GM12875 (cell line): ENCODE measurements around the gene AK8.

Source experiments
- H3K4me3 ChIP-seq: one replicate; pipeline ENCODE4 v1.5.1; 2011; ENCODE audit warnings: low read depth, low read length, control low read depth
- TF ChIP-seq, protein P1 (sequence below): IDR thresholded peaks from 2 replicates; pipeline ENCODE4 v1.5.1; 2011; ENCODE audit warnings: low read depth, mild to moderate bottlenecking, control low read depth, inconsistent platforms, low read length, moderate library complexity, borderline replicate concordance; ENCODE audit not compliant: insufficient read depth

Gene AK8

DNA sequence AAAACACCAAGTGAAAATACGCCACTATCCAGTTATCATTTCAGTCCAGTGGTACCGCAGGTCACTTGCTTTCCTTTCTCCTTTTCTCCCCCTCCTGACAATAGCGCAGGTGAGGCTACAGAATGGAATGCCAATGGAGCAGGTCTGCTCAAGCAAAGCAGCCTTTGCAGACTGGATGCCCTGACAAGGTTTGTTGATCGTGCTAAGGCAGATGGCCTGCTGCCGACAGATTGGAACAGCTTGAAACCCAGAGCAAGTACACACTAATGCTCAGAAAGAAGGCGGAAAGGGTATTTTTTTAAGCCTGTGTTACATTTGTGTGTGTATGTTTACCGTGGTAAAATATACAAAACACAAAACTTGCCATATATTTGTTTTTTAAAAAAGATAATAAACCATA lies 20.0 kb upstream of the AK8 start:
- no peak overlapping the region for H3K4me3 ChIP-seq
- TF ChIP-seq, protein P1, sequence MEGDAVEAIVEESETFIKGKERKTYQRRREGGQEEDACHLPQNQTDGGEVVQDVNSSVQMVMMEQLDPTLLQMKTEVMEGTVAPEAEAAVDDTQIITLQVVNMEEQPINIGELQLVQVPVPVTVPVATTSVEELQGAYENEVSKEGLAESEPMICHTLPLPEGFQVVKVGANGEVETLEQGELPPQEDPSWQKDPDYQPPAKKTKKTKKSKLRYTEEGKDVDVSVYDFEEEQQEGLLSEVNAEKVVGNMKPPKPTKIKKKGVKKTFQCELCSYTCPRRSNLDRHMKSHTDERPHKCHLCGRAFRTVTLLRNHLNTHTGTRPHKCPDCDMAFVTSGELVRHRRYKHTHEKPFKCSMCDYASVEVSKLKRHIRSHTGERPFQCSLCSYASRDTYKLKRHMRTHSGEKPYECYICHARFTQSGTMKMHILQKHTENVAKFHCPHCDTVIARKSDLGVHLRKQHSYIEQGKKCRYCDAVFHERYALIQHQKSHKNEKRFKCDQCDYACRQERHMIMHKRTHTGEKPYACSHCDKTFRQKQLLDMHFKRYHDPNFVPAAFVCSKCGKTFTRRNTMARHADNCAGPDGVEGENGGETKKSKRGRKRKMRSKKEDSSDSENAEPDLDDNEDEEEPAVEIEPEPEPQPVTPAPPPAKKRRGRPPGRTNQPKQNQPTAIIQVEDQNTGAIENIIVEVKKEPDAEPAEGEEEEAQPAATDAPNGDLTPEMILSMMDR = no peak

DNA sequence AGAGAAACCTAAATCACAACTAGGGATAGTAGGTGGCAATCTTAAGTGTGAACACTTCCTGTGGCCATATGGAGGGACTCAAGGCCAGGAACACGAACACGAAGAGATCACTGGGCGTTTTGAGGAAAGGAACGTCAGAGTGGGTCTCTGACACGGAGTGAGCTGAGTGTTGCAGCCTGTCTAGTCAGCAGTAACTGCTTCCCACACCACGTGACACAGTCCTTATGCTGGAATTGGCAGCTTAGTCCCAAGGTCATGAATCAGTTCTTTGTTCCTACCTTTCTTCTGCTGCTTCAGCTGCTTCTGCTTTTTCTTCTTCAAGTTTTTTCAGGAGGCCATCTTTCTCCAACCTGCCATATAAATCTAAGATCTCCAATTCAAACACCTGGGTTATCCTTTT lies 18.8 kb upstream of the AK8 start:
- TF ChIP-seq, protein P1 = no peak
- no peak overlapping the region for H3K4me3 ChIP-seq

DNA sequence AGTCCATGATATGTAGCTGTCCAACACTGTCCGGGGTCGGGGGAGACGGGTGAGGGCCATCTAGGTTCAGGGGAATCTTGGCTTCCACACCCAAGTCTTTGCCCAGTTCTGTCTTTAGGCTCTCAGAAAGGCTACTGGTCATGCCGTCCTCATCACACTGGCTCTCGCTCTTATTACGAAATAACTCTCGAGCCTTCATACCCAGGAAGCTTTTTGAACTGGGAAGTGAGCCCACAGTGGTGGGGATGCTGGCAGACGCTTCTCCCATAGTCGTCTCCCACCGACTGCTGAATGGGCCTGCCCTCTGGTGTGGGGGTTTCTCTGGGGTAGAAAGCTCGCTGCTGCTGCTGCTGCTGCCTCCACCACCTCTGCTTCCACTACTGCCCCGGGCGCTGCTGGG lies 18.2 kb upstream of the AK8 start:
- TF ChIP-seq, protein P1 = no peak
- H3K4me3 ChIP-seq = no peak overlapping the region

DNA sequence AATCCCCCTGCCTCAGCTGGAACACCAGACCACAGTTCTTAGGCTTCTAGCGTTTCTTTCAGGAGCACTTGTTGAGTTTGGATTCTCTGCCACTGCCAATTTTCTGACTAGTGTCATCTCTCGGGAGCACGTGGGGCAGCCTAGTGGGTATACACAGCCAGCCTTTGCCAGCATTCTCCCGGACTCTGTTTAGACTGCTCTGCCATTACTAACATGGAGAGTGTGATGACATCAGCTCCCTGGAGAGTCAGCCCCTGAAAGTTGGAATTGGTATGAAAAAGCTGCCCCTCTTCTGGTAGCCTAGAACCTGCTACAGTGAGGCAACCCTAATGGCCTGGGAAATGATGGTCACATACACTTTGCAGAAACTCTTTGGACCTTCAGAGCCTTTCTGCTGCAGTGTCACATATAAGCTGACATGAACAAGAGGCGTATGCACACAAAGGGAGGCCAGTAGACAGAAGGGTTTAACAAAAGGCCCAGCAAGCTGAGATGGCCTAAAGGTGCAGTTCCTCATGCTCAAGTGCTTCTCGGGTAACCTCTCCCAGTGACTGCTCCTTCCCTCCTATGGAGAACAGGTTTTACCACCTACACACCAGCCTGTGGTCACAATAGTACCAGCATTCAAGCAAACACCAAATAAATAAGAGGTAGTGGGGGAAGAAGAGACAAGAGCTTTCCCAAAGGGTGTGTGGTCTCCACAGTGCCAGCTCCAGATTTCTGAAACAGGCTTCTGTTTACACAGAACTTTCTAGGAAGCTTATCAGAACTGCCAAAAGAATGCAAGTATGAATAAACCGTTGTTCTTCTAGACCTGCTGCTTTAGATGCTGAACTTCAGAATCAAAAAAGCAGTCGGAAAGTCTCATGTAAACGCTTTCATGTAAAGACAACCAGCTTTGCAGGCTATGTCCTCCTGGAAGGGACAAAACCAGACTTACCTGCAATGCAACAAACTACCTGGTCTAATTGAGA lies 17.1 kb upstream of the AK8 start:
- TF ChIP-seq, protein P1 = no peak
- H3K4me3 ChIP-seq = no peak overlapping the region

DNA sequence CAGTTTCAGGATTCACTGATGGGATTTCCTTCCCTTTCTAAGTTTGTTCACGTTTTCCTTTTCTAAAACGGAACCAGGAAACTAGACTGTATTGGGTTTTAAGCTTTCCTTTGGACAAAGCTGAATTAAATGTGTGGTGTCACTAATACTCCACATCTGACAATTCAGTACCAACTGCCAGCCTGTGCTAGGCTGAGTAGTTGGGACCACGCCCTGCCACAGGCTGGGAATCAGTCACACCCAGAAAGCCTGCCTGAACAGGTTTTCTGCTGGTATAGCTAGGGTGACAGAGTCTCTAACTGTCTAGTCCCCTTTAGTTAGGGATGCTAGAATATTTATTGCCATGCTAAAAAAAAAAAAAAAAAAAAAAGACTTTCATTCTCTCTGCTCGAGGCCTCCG lies 16.3 kb upstream of the AK8 start:
- TF ChIP-seq, protein P1 = no peak
- no peak overlapping the region for H3K4me3 ChIP-seq

DNA sequence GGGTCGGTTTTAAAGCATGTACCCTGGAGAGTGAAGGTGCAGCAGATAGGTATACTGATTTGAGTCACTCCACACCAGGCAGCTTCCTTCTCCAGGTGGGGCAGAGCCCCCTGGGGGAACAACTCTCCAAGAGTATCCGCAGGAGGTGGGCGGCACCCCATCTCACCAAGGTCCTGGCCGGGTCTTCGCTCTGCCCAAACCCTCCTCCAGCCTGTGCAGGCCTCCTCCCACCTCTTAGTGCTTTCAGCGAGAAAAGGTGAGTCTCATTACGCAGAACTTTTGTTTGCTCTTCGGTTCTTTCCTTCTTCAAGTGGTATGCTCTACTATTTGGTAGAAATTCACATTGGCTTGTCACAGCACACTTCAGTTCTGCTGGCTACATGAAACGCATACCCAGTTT lies 14.3 kb upstream of the AK8 start:
- TF ChIP-seq, protein P1 = no peak
- H3K4me3 ChIP-seq = no peak overlapping the region

DNA sequence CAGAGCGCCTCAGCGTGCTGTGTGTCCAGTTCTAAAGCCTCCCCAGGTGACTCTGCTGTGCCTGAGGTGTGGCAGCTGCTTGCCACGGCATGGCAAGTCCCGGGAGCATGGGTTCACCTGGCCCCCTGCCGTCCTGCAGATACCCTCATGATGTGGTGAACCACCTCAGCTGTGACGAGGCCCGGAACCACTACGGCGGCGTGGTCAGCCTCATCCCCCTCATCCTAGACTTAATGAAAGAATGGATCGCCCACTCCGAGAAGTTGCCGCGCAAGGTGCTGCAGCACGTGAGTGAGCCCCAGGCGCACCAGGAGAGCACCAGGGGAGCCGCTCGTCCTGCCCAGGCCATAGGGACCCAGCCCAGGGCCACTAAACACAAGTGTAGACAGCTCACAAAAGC lies 10.1 kb upstream of the AK8 start:
- TF ChIP-seq, protein P1 = no peak
- no peak overlapping the region for H3K4me3 ChIP-seq
